ENCODE data around the gene AIPL1. TPM values are rescaled to one million over a fixed set of nuclear protein-coding genes. Genes with fewer than 3 reads are reported as not detected.

The AIPL1 gene
- total RNA-seq, 1 experiment from 2014 or later = not detected

DNA sequence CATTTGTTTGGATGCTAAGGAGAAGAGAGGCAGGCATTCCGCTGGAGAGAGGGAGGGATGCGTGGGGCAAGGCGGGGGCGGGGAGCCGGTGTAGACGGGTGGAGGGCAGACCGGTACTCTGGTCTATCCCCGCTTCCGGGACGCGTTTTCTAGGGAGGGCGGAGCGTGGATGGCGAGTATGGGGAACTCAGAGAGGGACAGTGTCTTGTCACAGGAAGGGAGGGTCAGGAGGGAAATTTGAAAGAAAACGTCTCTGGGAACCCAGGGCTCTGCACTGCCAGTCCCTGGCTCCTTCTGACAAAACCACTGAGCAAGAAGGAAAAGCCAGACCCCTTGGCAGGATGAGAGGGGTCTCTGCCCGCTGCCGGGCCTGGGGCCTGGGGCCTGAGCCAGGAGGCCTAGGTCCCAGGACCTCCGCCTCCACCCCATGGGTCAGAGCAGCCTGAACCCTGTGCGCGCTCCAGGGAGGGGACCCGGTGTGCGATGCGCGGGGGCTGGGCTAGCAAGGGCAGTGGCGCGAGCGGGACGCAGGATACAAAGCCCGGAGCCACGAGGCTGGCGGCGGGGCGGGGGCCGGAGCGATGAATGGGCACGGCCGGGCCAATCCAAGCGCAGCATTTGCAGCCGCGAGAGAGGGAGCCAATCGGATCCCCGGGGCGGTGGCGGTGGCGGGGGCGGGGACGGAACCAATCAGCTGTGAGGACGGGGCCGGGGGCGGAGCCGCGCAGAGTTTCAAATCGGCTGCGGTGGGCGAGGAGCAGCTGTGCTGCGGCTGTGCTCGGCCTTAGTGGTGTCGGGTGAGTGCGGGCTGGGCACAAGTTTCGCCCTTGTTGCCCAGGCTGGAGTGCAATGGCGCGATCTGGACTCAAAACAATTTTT, 9.0 kb upstream of the AIPL1 start, which contains the start of gene PIMREG:
Gene PIMREG (plus strand): TSS at position 764 of the 879 bp plus-strand sequence. CDS start 656 bp downstream, outside the sequence.
- no peaks in the 10 kb centered on the region for H3K9me2 ChIP-seq (ENCODE audit: insufficient read depth)
- H4K20me1 ChIP-seq (ENCODE audit: insufficient read depth) = no peaks in the 10 kb centered on the region
- peak; percentile 82 for DNase-seq (ENCODE audit: low read depth, low spot score)
- peaks cover 19 to 24% of the 10 kb centered on the region in 2 experiments; a peak in 3 of 4 replicates for H3K36me3 ChIP-seq (ENCODE audit: control insufficient read depth in 1 of 2, insufficient read depth in 2 of 2, low read length in 2 of 2)
- ChIA-PET CTCF (interaction anchor here (0.9 to 1.3 kb wide), 2 partner anchors 8 to 580 kb away, joined by 3 to 4 read pairs; no protein-coding TSS in a partner anchor), RAD21 (ENCODE audit: low non-redundant PET in 1 of 2, low total read pairs in 2 of 2, uncharacterized antibody in 2 of 2, unreplicated experiment in 2 of 2) (interaction anchor here in 1 of 2 experiments (0.8 kb wide), 1 partner anchor 8 kb away, joined by 7 read pairs; no protein-coding TSS in a partner anchor), POLR2A (interaction anchor here (0.9 kb wide), 1 partner anchor 13 kb away, joined by 5 read pairs; no protein-coding TSS in a partner anchor)
- intact Hi-C loops (cut with micrococcal nuclease) = no loop called here
- H3K4me3 ChIP-seq (replicated peaks in 1 of 2; ENCODE audit: low read depth in 1 of 2, low read length in 2 of 2) = peak within 1 kb of the TSS; percentile 75 to 82
- peak; percentile 94 for TF ChIP-seq EGR1 (IDR thresholded peaks at IDR 0.05; ENCODE audit: low read depth)
- TF ChIP-seq ZFX (IDR thresholded peaks at IDR 0.05) = peak; percentile 50; the same call in 1 of the 2 replicates
- no peak for TF ChIP-seq FOSL1 (IDR thresholded peaks at IDR 0.05; ENCODE audit: low read depth)
- TF ChIP-seq, protein P1, sequence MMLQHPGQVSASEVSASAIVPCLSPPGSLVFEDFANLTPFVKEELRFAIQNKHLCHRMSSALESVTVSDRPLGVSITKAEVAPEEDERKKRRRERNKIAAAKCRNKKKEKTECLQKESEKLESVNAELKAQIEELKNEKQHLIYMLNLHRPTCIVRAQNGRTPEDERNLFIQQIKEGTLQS (IDR thresholded peaks at IDR 0.05) = no peak
- peak; percentile 38 for TF ChIP-seq POLR2A (IDR thresholded peaks at IDR 0.05; ENCODE audit: borderline replicate concordance, extremely low read depth, insufficient read depth, insufficient read length)
- TF ChIP-seq, protein P2, sequence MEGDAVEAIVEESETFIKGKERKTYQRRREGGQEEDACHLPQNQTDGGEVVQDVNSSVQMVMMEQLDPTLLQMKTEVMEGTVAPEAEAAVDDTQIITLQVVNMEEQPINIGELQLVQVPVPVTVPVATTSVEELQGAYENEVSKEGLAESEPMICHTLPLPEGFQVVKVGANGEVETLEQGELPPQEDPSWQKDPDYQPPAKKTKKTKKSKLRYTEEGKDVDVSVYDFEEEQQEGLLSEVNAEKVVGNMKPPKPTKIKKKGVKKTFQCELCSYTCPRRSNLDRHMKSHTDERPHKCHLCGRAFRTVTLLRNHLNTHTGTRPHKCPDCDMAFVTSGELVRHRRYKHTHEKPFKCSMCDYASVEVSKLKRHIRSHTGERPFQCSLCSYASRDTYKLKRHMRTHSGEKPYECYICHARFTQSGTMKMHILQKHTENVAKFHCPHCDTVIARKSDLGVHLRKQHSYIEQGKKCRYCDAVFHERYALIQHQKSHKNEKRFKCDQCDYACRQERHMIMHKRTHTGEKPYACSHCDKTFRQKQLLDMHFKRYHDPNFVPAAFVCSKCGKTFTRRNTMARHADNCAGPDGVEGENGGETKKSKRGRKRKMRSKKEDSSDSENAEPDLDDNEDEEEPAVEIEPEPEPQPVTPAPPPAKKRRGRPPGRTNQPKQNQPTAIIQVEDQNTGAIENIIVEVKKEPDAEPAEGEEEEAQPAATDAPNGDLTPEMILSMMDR (IDR thresholded peaks at IDR 0.05 in 2 of 3, conservative IDR thresholded peaks at IDR 0.05 in 1 of 3; ENCODE audit: borderline replicate concordance in 1 of 3, insufficient read depth in 1 of 3, low read depth in 2 of 3, low read length in 2 of 3) = no peak
- peak; percentile 61; the same call in 1 of the 2 replicates for TF ChIP-seq SIN3A (IDR thresholded peaks at IDR 0.05; ENCODE audit: low read depth)
- TF ChIP-seq CEBPB (IDR thresholded peaks at IDR 0.05; ENCODE audit: low read depth) = no peak
- TF ChIP-seq, protein P3, sequence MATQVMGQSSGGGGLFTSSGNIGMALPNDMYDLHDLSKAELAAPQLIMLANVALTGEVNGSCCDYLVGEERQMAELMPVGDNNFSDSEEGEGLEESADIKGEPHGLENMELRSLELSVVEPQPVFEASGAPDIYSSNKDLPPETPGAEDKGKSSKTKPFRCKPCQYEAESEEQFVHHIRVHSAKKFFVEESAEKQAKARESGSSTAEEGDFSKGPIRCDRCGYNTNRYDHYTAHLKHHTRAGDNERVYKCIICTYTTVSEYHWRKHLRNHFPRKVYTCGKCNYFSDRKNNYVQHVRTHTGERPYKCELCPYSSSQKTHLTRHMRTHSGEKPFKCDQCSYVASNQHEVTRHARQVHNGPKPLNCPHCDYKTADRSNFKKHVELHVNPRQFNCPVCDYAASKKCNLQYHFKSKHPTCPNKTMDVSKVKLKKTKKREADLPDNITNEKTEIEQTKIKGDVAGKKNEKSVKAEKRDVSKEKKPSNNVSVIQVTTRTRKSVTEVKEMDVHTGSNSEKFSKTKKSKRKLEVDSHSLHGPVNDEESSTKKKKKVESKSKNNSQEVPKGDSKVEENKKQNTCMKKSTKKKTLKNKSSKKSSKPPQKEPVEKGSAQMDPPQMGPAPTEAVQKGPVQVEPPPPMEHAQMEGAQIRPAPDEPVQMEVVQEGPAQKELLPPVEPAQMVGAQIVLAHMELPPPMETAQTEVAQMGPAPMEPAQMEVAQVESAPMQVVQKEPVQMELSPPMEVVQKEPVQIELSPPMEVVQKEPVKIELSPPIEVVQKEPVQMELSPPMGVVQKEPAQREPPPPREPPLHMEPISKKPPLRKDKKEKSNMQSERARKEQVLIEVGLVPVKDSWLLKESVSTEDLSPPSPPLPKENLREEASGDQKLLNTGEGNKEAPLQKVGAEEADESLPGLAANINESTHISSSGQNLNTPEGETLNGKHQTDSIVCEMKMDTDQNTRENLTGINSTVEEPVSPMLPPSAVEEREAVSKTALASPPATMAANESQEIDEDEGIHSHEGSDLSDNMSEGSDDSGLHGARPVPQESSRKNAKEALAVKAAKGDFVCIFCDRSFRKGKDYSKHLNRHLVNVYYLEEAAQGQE (IDR thresholded peaks at IDR 0.05; ENCODE audit: low read depth) = no peak
- TF ChIP-seq, protein P4, sequence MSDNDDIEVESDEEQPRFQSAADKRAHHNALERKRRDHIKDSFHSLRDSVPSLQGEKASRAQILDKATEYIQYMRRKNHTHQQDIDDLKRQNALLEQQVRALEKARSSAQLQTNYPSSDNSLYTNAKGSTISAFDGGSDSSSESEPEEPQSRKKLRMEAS (IDR thresholded peaks at IDR 0.05) = peak; percentile 99
- no peak; the same call in 1 of the 2 replicates for TF ChIP-seq ELF1 (IDR thresholded peaks at IDR 0.05; ENCODE audit: borderline replicate concordance, low read depth)
- TF ChIP-seq YY1 (IDR thresholded peaks at IDR 0.05; ENCODE audit: extremely low read depth, insufficient replicate concordance, low read depth, low read length) = no peak
- peak; percentile 78 for TF ChIP-seq POLR2AphosphoS5 (IDR thresholded peaks at IDR 0.05; ENCODE audit: low read depth, low read length)
- peak; percentile 85 for TF ChIP-seq SP1 (IDR thresholded peaks at IDR 0.05; ENCODE audit: low read depth)
- TF ChIP-seq ZNF274 (IDR thresholded peaks at IDR 0.05; ENCODE audit: low read depth, low read length) = no peak
- TF ChIP-seq TCF7L2 (IDR thresholded peaks at IDR 0.05; ENCODE audit: borderline replicate concordance, extremely low read depth, insufficient read depth, insufficient read length) = peak; percentile 86
- ATAC-seq = peak; percentile 96
- H3K9me3 ChIP-seq (ENCODE audit: control insufficient read depth in 1 of 2, insufficient read depth in 1 of 2, low read depth in 1 of 2, low read length in 2 of 2) = no peaks in the 10 kb centered on the region
- no peak within 1 kb of the TSS for H2AFZ ChIP-seq (ENCODE audit: low read depth, low read length, poor library complexity, severe bottlenecking)
- H3K27ac ChIP-seq (ENCODE audit: low read depth, low read length) = peak within 1 kb of the TSS; percentile 86
- peaks cover 8 to 20% of the 10 kb centered on the region in 2 experiments; a peak in 2 of 4 replicates for H3K4me1 ChIP-seq (ENCODE audit: control insufficient read depth in 1 of 2, insufficient read depth in 2 of 2, low read length in 2 of 2)
- H3K79me2 ChIP-seq (ENCODE audit: insufficient read depth, low read length) = peaks cover 4% of the 10 kb centered on the region; the same call in 1 of the 2 replicates
- no TSS peak for BruUV-seq (replicated peaks)
- H3K27me3 ChIP-seq (ENCODE audit: insufficient read depth, low read length) = no peaks in the 10 kb centered on the region
- H3K9ac ChIP-seq (ENCODE audit: low read length) = peak within 1 kb of the TSS; percentile 74
- peak within 1 kb of the TSS; percentile 89 for H3K4me2 ChIP-seq (ENCODE audit: low read length)
